ENCODE measurements around the gene FHIT. TPM values are rescaled to one million over a fixed set of nuclear protein-coding genes. Genes with fewer than 3 reads are reported as not detected.

FHIT gene
- total RNA-seq, 4 donors from 2014 or later: 7.5 to 20.1 (median 13.5) TPM

GRCh38 chr3:61015859-61016258, 235.4 kb downstream of the FHIT start:
- no peaks in the 10 kb centered on the region for H3K36me3 ChIP-seq
- 84 to 100% methylated on average over 1 of the region's 1 CpG for WGBS, 2 donors (ENCODE audit: low coverage in 1 of 2)
- TF ChIP-seq POLR2AphosphoS5 (IDR thresholded peaks at IDR 0.05): no peak
- no peak for TF ChIP-seq CTCF (IDR thresholded peaks at IDR 0.05)
- no peak for TF ChIP-seq EP300 (IDR thresholded peaks at IDR 0.05; ENCODE audit: low read depth)
- TF ChIP-seq POLR2A (IDR thresholded peaks at IDR 0.05): no peak
- in situ Hi-C loops (cut with MboI; ENCODE audit: low pct_ligation_motif_present in 1 of 4, low pct_unique_long_range_greater_than_20kb in 1 of 4, low sequenced_read_pairs in 3 of 4) (no loop called here), intact Hi-C loops (cut with DNase I; ENCODE audit: low total_unique reads) (no loop called here)
- no peaks in the 10 kb centered on the region for H3K27me3 ChIP-seq
- H3K27ac ChIP-seq: no peak overlapping the region
- no peak overlapping the region for H3K4me3 ChIP-seq
- DNase-seq: no peak
- no peaks in the 10 kb centered on the region for H3K4me1 ChIP-seq
- H3K9me3 ChIP-seq: no peaks in the 10 kb centered on the region

- in situ Hi-C loops (cut with MboI; ENCODE audit: low pct_ligation_motif_present in 1 of 4, low pct_unique_long_range_greater_than_20kb in 1 of 4, low sequenced_read_pairs in 3 of 4) (no loop called here), intact Hi-C loops (cut with DNase I; ENCODE audit: low total_unique reads) (no loop called here)
- no peak overlapping the region for H3K27ac ChIP-seq
- TF ChIP-seq EP300 (IDR thresholded peaks at IDR 0.05; ENCODE audit: low read depth): no peak
- TF ChIP-seq POLR2AphosphoS5 (IDR thresholded peaks at IDR 0.05): no peak
- no peak for TF ChIP-seq POLR2A (IDR thresholded peaks at IDR 0.05)
- no peak for TF ChIP-seq CTCF (IDR thresholded peaks at IDR 0.05)
- H3K4me3 ChIP-seq: no peak overlapping the region
- DNase-seq: no peak
- H3K27me3 ChIP-seq: no peaks in the 10 kb centered on the region
- WGBS, 2 donors (ENCODE audit: low coverage in 1 of 2): 74 to 94% methylated on average over 2 of the region's 2 CpGs
- no peaks in the 10 kb centered on the region for H3K9me3 ChIP-seq
- H3K36me3 ChIP-seq: no peaks in the 10 kb centered on the region
- H3K4me1 ChIP-seq: no peaks in the 10 kb centered on the region
These were observed 235.8 kb downstream of the FHIT start for GRCh38 chr3:61015408-61015807.

- no peaks in the 10 kb centered on the region for H3K4me1 ChIP-seq
These were observed 242.3 kb downstream of the FHIT start for GRCh38 chr3:61008998-61009380.

GRCh38 chr3:61008153-61008997, 242.9 kb downstream of the FHIT start:
- intact Hi-C loops (cut with DNase I; ENCODE audit: low total_unique reads): no loop called here
- in situ Hi-C loops (cut with MboI; ENCODE audit: low pct_ligation_motif_present in 1 of 4, low pct_unique_long_range_greater_than_20kb in 1 of 4, low sequenced_read_pairs in 3 of 4): no loop called here
- Histone ChIP-seq H3K27me3 (no peaks in the 10 kb centered on the region), H3K9me3 (no peaks in the 10 kb centered on the region), H3K27ac (no peak overlapping the region), H3K36me3 (no peaks in the 10 kb centered on the region), H3K4me1 (no peaks in the 10 kb centered on the region), H3K4me3 (no peak overlapping the region)
- 90 to 94% methylated on average over 4 to 5 of the region's 5 CpGs for WGBS, 2 donors (ENCODE audit: low coverage in 1 of 2)
- TF ChIP-seq CTCF (IDR thresholded peaks at IDR 0.05): no peak
- TF ChIP-seq EP300 (IDR thresholded peaks at IDR 0.05; ENCODE audit: low read depth): no peak
- no peak for TF ChIP-seq POLR2A (IDR thresholded peaks at IDR 0.05)
- no peak for TF ChIP-seq POLR2AphosphoS5 (IDR thresholded peaks at IDR 0.05)
- no peak for DNase-seq

More at GRCh38 chr3:61008998-61009380, 242.3 kb downstream of the FHIT start:
- H3K36me3 ChIP-seq: no peaks in the 10 kb centered on the region
- H3K9me3 ChIP-seq: no peaks in the 10 kb centered on the region
- TF ChIP-seq CTCF (IDR thresholded peaks at IDR 0.05) (no peak), EP300 (IDR thresholded peaks at IDR 0.05; ENCODE audit: low read depth) (no peak), POLR2A (IDR thresholded peaks at IDR 0.05) (no peak), POLR2AphosphoS5 (IDR thresholded peaks at IDR 0.05) (no peak)
- no peaks in the 10 kb centered on the region for H3K27me3 ChIP-seq
- WGBS, 2 donors (ENCODE audit: low coverage in 1 of 2): 58 to 78% methylated on average over 5 of the region's 5 CpGs
- H3K4me3 ChIP-seq: no peak overlapping the region
- intact Hi-C loops (cut with DNase I; ENCODE audit: low total_unique reads): no loop called here
- no peak for DNase-seq
- no peak overlapping the region for H3K27ac ChIP-seq
- in situ Hi-C loops (cut with MboI; ENCODE audit: low pct_ligation_motif_present in 1 of 4, low pct_unique_long_range_greater_than_20kb in 1 of 4, low sequenced_read_pairs in 3 of 4): no loop called here

Measured in transverse colon (tissue), 4 donors.